Activated CD4-positive, alpha-beta T cell treated with anti-CD3 and anti-CD28 coated beads, Interleukin-10, Interleukin-2, amounts not matched to agents 100 ng/mL and 50 ng/mL, durations not matched to agents 16 hours and 8 hours (primary cell): Measurements from ENCODE around the gene PLEKHG5.

Experiments
- DNase-seq: peaks from one replicate; pipeline ENCODE4 v3.0.0-alpha.2; 2020

The PLEKHG5 gene

DNA sequence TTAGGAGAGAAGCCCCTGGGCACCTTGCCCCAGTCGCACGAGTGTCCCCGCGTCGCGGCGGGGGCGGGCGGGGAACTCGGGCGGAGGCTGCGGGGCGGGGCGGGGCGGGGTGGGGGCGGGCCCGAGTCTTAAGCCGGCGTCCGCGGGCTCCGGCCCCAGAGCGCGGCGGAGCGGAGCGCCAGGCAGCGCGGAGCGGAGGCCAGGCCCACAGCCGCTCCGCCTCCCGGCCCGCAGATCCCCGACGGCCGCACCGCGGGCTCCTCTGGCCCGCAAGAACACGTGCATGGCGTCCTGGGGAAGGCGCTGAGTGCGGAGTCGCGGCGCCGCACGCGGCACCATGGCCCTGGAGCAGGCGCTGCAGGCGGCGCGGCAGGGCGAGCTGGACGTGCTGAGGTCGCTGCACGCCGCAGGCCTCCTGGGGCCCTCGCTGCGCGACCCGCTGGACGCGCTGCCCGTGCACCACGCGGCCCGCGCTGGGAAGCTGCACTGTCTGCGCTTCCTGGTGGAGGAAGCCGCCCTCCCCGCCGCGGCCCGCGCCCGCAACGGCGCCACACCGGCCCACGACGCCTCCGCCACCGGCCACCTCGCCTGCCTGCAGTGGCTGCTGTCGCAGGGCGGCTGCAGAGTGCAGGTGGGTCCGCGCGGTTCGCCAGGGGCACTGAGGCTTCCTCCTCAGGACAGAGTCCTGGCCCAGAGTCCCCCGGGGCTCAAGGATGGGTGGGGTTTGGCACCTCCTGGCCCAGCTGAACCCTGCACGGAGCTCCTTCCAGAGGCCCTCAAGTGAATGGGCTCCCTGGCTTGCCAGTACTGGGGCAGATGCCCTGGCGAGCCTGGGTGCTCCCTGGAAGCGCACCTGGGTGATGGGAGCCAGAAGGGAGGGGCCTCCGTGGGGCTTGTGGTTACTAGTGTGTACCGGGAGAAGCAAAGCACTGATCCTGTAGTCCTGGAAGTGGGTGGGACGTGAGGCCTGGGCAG is 66.6 kb downstream of the PLEKHG5 start, which contains the start of gene ESPN:
Gene ESPN (plus strand): TSS at position 158 of the 975 bp plus-strand sequence. CDS start 180 bp downstream, at position 338.
- no peak for DNase-seq

DNA sequence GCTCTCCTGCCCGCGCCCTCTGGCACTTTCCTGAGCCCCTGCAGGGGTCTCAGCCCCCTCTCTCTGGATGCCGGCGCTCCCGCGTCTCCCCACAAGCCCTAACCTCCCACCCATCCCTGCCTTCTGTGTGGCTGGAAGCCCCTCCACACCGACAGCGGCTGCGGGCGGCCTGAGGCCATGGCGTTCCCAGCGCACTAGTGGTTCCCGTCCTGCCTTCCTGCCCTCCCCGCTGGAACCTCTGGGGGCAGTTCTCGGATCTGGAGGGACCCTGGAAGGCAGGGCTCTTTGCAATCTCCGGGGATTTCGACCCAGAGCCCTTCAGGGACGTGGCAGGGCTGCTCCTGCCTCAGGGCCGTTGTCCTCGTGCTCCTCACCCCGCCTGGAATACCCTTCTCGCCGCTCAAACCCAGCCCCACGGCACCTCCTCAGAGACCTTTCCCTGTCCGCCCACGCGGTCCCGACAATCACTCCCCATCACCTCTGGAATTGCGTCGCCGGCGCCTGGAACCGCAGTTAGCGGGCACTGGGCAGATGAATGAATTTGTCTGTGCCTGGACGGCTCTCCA is 67.4 kb downstream of the PLEKHG5 start:
- DNase-seq = no peak

DNA sequence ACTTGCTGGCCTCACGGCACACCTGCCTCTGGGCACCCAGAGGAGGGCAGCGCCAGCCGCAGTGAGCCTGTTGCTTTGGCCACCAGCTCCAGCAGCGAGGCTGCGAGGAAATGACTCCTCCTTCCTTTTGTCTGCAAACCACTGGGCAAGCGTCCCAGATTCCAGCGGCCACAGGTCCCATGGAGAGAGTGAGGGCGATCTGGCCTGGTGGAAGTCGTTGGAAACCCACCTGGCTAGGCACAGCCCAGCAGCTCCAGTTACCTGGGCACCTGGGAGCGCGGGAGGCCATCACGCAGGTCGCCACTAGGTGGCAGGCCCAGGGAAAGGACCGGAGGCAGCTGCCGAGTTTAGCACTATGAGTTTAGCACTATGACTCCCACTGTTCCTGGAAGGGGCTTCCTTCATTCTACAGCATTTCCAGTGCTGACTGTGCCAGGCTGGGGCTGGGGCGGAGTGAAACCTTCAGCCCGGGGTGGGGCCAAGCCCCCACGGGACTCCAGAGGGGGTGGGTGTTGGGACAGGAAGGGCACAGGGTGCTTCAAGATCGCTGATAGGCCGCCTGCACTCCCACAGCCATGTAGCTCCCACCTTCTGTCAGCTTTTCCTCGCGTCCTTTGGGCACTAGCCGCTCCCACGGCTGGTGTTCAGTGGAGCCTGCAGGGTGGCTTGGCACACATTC is 68.0 kb downstream of the PLEKHG5 start:
- DNase-seq = peak; percentile 73

DNA sequence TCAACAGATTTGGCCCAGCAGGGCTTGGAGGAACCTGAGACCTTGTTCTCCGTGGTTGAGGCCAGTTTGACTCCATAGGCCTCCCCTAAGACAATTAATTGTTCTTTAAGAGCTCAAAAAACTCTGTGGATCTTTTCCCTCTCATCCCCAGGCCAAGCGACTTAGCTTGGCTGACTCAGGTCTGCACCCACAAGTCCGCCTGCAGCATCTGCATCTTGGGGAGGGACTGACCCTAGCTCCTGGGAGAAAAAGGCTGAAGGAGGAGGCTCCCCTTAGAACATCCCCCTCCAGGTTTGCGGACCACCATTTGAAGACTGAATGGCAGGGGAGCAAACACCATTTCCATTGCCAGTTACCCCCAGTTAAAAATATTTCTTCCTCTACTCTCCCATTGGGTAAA is 70.2 kb downstream of the PLEKHG5 start:
- DNase-seq = no peak

DNA sequence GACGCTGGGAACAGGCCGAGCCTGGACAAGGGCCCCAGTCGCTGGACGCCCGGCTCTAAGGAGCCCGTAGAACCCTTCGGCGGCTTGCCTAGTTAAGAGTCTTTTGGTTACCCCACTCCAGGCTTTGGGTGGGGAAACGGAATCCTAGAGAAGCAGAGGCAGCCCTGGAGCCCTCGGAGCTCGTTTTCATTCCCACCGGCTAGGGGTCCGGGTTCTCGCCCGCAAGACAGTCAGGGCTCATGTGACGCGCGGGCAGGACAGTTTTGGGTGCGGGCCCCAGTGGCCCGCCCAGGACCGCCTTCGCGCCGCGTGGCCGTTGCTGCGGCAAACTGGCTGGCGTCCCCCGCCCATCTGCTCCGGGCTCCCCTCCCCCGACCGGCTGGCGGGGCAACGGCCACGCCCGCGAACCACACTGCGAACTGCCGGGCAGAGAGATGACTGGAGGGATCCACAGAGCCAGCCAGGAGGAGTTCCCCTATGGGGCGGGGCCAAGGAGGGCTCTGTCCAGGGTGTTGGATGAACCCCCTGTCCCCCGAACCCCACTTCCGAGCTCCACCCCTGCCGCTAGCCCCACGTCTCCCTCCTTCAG is 70.9 kb downstream of the PLEKHG5 start:
- peak; percentile 34 for DNase-seq

DNA sequence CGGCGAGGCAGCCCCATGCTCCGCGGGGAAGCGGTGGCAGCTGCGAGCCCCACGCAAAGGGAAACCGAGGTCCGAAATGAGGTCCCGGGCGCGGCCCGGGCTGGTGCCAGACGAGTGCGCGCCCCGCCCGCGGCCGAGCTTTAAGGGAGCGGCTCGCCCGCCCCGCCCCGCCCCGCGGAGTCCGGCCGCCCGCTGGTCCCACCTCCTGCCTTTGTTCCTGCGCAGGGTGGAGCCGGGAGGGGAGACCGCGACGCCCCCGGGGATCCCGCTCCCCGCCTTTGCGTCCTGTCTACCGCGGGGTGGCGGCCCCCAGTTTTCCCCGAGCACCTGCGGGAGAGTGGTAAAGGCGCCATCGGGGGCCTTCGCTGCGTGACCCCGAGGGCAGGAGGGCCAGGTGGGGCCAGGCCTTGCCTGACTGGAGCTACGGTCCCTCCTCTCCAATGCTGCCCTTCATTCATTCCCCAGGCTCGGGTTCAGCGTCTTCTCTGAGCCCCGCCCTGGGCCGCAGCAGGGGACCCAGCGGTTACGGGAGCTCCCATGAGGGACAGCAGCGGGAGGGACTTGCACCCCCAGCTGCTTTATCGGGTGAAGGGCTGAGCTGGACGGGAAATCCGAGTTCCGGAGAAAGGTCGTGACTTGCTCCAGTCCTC is 71.5 kb downstream of the PLEKHG5 start, which contains the start of gene HES2:
Gene HES2 (minus strand): TSS at position 116 of the 650 bp plus-strand sequence. CDS start 99 bp downstream, at position 17.
- DNase-seq = no peak

DNA sequence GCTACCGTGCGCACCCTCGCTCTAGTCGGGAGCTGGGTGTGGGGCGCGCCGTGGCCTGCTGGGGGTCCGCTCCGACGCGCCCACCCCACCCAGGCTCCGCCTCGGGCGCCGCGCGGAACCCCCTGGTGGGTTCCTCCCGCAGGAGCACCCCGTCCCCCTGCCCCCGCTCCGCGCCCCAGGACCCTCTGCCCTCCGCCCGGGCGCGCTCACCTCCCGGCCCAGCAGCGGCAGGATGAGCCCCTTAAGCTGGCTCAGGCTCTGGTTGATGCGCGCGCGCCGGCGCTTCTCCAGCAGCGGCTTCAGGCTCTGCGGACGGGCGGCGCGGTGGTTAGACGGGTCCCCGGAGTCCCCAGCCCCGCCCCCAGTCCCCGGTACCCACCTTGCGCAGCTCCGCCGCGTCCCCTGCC is 72.1 kb downstream of the PLEKHG5 start:
- DNase-seq = no peak

DNA sequence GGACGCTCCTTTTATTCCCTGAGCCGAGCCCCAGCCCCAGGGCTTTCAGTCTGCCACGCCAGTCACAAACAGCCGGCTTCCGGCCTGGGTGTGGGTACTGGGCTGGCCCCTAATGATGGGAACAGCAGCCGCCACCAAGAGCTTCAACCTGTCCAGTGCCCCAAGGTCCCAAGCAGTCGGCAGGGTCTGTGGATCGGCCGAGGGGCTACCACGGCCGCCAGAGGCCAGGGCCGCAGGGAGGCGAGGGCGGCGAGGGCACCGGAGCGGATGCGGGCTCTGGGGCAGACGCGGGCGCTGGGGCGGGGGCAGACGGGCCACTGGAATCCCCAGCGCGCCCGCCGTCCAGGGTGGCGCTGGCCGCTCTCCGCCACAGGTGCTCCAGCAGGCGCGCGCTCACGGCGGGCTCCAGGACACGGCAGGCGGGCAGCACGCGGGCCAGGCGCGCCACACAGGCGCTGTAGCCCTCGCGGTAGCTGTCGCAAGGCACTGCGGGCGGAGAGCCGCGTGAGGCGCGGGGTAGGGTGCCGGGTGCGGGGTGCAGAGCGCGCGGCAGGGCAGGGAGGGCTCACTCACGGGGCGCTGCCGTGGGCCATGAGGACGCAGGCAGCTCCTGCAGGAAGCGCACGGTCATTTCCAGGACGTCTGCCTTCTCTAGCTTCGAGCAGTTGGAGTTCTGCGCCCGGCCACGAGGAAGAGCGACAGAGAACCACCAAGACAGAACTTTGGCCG is 72.6 kb downstream of the PLEKHG5 start:
- DNase-seq = no peak

DNA sequence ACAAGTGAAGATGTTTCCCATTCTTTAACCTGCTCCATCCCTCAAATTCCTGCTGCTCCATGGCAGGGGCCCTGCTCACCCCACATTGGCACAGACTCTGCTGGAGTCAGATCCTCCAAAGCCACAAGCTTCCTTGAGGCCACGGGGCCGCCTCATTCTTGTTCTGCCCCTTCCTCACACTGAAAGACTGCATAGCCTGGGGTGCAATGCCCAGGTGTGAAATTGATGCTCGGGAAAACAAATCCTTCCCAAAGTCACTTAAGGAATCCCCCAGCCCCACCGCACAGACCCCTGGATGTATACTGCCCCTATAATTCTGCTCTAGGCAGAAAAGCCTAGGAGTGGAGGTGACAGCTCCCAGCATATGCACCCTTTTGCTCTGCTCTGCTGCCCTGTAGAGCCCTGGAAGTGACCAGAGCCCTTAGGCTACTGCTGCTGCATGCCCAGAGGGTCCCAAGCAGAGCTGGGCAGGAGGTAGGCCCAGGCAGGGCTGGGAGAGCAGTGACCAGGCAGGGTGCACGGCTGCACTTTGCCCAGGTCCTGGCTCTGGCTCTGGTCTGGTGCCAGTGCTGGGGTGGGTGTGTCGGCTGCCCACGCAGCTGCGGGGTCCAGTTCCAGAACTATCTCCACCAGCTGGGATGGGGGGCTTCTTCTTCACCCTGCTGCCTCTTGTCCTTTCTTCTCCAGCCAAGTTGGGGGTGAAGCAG is 73.4 kb downstream of the PLEKHG5 start:
- DNase-seq = no peak
